ENCODE measurements around the gene ZNF470.

DNA sequence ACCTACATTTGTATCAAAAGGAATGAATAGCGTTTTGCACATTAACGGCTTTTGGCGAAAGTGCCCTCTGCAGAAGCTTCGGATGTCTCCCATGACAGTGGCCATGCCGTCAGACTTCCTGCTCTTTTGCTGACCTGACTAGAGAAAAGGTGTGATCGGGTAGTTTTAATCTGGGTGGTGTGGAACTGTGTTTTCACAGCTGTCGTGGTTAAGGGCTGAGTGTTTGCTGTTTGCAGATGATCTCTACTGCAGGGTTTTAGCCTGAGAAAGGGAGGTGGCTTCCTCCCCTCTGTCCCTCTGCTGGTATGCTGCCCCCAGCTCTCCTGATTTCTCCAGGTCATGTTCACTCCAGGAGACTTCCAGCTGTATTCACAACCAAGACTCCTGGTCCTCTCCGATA, 50.3 kb downstream of the ZNF470 start:
- TF ChIP-seq POLR2AphosphoS5 (IDR thresholded peaks at IDR 0.05) (no peak), CTCF (IDR thresholded peaks at IDR 0.05) (no peak)
